A549 (cell line): ENCODE data around the gene BCAS1. TPM values are rescaled to one million over a fixed set of nuclear protein-coding genes. Genes with fewer than 3 reads are reported as not detected.

Source experiments
- ATAC-seq, 2 experiments: fragments of 200-7000 bp in 1 of 2; fragments of >200 bp in 1 of 2; cut with Nextera tagmentation in 1 of 2; cut with Tn5 transposase in 1 of 2; 3 replicates each; pipeline versions ENCODE4 v1.8.0 to v1.9.1; 2018 to 2020; ENCODE audit warnings: mild to moderate bottlenecking in 1 of 2, moderate library complexity in 1 of 2
- CTCF ChIA-PET: fragments of 300-600 bp; sonication (Branson Sonifier 250); formaldehyde crosslinking; extraction: SDS; loops from one replicate; lab custom pipeline; 2021; ENCODE audit warnings: antibody characterized with exemption, inconsistent platforms; lab: Yijun Ruan, JAX
- POLR2A ChIA-PET: fragments of 350-600 bp; formaldehyde crosslinking; extraction: SDS; loops from one replicate; lab custom pipeline; 2021; ENCODE audit warnings: antibody characterized with exemption, inconsistent platforms; lab: Yijun Ruan, JAX
- DNase-seq, 2 experiments: peaks; one replicate each; pipeline versions ENCODE4 v3.0.0 to v3.0.0-alpha.2; 2011 to 2016; ENCODE audit warnings: low read depth in 1 of 2, low spot score in 1 of 2
- FAIRE-seq: peaks from 2 replicates; lab custom pipeline; 2011; peaks lifted over from hg19 to GRCh38; lab: Jason Lieb, UNC
- H3K27ac ChIP-seq, 2 experiments: fragments of >200 bp; sonication (Bioruptor Twin); formaldehyde crosslinking; 3 replicates each; pipeline ENCODE4 v1.5.1; 2016 to 2017
- H3K4me1 ChIP-seq: fragments of >200 bp; sonication (Bioruptor Twin); formaldehyde crosslinking; 3 replicates; pipeline ENCODE4 v1.6.1; 2016
- H3K4me2 ChIP-seq: fragments of >200 bp; sonication (Bioruptor Twin); formaldehyde crosslinking; 3 replicates; pipeline ENCODE4 v1.6.1; 2016
- H3K4me3 ChIP-seq: fragments of >200 bp; sonication (Bioruptor Twin); formaldehyde crosslinking; 3 replicates; pipeline ENCODE4 v1.5.1; 2016
- H3K9me3 ChIP-seq: fragments of >200 bp; sonication (Bioruptor Twin); formaldehyde crosslinking; 3 replicates; pipeline ENCODE4 v1.6.1; 2016
- EHF ChIP-seq: fragments of 250-450 bp; sonication (Bioruptor Pico); IDR thresholded peaks from 2 replicates; pipeline ENCODE4 v1.5.0; 2020; ENCODE audit warnings: mild to moderate bottlenecking
- FOSL2 ChIP-seq, 2 experiments: fragments of 450-650 bp in 1 of 2; fragments of >200 bp in 1 of 2; sonication (Bioruptor Twin) in 1 of 2; formaldehyde crosslinking; IDR thresholded peaks; 2 replicates each; pipeline versions ENCODE4 v1.5.0 to v1.6.1; 2016 to 2020; ENCODE audit warnings: mild to moderate bottlenecking in 1 of 2, moderate library complexity in 1 of 2
- FOXS1 ChIP-seq: fragments of 250-450 bp; sonication (Bioruptor Pico); IDR thresholded peaks from 2 replicates; pipeline ENCODE4 v1.5.0; 2020; ENCODE audit warnings: mild to moderate bottlenecking, moderate library complexity
- HOXA7 ChIP-seq: fragments of 250-450 bp; sonication (Bioruptor Pico); IDR thresholded peaks from 2 replicates; pipeline ENCODE4 v1.5.0; 2020; ENCODE audit warnings: mild to moderate bottlenecking, moderate library complexity
- HOXB13 ChIP-seq: fragments of 250-450 bp; sonication (Bioruptor Pico); IDR thresholded peaks from 2 replicates; pipeline ENCODE4 v1.5.0; 2020; ENCODE audit warnings: low read depth, mild to moderate bottlenecking, moderate library complexity
- HOXB5 ChIP-seq: fragments of 250-450 bp; sonication (Bioruptor Pico); IDR thresholded peaks from 2 replicates; pipeline ENCODE4 v1.5.0; 2020; ENCODE audit warnings: mild to moderate bottlenecking, moderate library complexity
- KDM1A ChIP-seq: fragments of 200-600 bp; sonication (generic); IDR thresholded peaks from 2 replicates; pipeline ENCODE4 v1.6.1; 2016; ENCODE audit warnings: low read depth, mild to moderate bottlenecking
- MAFK ChIP-seq: fragments of 450-650 bp; IDR thresholded peaks from 2 replicates; pipeline ENCODE4 v1.6.1; 2014; ENCODE audit not compliant: partially characterized antibody
- NFE2L2 ChIP-seq: fragments of 150-350 bp; conservative IDR thresholded peaks from 2 replicates; pipeline ENCODE4 v1.6.1; 2014; ENCODE audit warnings: low read length
- NPAS2 ChIP-seq: fragments of 250-450 bp; sonication (Bioruptor Pico); IDR thresholded peaks from 2 replicates; pipeline ENCODE4 v1.8.0; 2022; ENCODE audit warnings: mild to moderate bottlenecking, moderate library complexity, borderline replicate concordance
- NR3C1 ChIP-seq: fragments of >200 bp; sonication (Bioruptor Twin); formaldehyde crosslinking; IDR thresholded peaks from 3 replicates; pipeline ENCODE4 v1.6.1; 2017
- RARB ChIP-seq: fragments of 250-450 bp; sonication (Bioruptor Pico); IDR thresholded peaks from 2 replicates; pipeline ENCODE4 v1.8.0; 2021; ENCODE audit warnings: mild to moderate bottlenecking, moderate library complexity
- WGBS: methylation state at CpG from one replicate; pipeline ENCODE4 v1.1.6; 2017; ENCODE audit errors: missing lambda C conversion rate; 5-methylcytosine and 5-hydroxymethylcytosine counted together
- polyA minus RNA-seq: library from RNA; depleted of rRNA, polyadenylated mRNA; stranded (reverse); fragments of >200 nt; gene quantifications from 2 replicates; pipeline ENCODE4 v1.2.3, GENCODE V29; 2011; rRNA and poly(A)+ RNA removed
- polyA plus RNA-seq, 4 experiments: library from polyadenylated mRNA; depleted of rRNA in 3 of 4; stranded (reverse); fragments of >200 nt; fragmentation: RNase III in 1 of 4; extraction: RNeasy Plus Mini Kit Qiagen cat#74134 plus additional on column Dnase treatment in 1 of 4; gene quantifications; 2 replicates in 3 of 4; 3 replicates in 1 of 4; pipeline ENCODE4 v1.2.3, GENCODE V29; 2011 to 2017
- TF ChIP-seq, protein P1 (sequence below): fragments of 150-350 bp; IDR thresholded peaks from 2 replicates; pipeline ENCODE4 v1.6.1; 2014; ENCODE audit warnings: low read depth, mild to moderate bottlenecking, low read length
- TF ChIP-seq, protein P2 (sequence below): fragments of 250-450 bp; sonication (Bioruptor Pico); IDR thresholded peaks from 2 replicates; pipeline ENCODE4 v1.5.0; 2021; ENCODE audit warnings: mild to moderate bottlenecking, moderate library complexity, borderline replicate concordance

The BCAS1 gene, protein sequence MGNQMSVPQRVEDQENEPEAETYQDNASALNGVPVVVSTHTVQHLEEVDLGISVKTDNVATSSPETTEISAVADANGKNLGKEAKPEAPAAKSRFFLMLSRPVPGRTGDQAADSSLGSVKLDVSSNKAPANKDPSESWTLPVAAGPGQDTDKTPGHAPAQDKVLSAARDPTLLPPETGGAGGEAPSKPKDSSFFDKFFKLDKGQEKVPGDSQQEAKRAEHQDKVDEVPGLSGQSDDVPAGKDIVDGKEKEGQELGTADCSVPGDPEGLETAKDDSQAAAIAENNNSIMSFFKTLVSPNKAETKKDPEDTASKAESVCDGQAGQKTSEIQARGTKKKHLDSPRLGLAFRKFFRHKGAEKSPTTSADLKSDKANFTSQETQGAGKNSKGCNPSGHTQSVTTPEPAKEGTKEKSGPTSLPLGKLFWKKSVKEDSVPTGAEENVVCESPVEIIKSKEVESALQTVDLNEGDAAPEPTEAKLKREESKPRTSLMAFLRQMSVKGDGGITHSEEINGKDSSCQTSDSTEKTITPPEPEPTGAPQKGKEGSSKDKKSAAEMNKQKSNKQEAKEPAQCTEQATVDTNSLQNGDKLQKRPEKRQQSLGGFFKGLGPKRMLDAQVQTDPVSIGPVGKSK
- 3.9 and 7.9 TPM in 2 replicates for polyA plus RNA-seq (2011; rRNA removed)
- polyA plus RNA-seq (2012; cell fraction: cytosol; rRNA removed) = 0.96 and 0.98 TPM in 2 replicates
- polyA plus RNA-seq (2012; cell fraction: nucleus; rRNA removed) = 0.73 and 1.2 TPM in 2 replicates
- 1.2 to 1.4 TPM (median 1.3 TPM) in 3 replicates for polyA plus RNA-seq (2017; fragmentation: RNase III; extraction: RNeasy Plus Mini Kit Qiagen cat#74134 plus additional on column Dnase treatment)
- polyA minus RNA-seq = 3.2 and 3.6 TPM in 2 replicates

DNA sequence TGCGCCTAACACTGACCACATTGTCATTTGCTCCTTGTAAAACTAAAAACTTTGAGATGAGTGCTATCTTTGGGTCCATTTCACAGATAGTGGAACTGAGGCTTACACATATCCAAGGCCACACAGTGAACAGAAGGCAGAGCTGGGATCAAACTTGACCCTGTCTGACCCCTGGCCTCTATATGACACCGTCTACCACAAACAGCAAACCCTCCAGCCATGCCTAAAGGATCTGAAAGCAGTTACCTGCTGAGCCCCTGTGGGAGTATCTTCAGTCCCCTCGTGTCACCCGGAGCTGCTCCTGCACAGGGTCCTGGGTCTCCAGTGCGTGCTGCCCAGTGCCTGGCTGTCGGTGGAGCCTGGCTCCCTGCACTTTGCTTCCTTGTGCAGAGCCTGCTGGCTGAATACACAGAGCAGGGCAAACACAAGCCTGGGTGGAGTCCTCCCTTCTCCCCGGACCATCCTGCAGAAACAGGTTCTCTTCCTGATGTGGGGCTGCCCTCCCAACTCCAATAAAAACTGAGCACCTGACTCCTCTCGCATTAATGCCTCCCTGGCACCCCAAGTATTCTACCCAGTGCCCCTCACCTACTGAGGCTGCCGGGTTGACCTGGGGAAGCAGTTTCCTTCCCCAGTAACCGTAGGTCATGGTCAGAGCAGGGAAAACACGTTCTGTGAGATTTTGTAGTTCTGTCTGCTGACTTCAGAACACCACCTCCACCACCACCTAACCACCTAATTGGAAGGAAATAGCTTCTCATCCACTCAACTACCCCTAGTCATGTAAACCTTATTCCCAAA, at the start of gene BCAS1:
BCAS1 (minus strand) TSS at position 408 of the 801 bp plus-strand sequence. CDS start 11,876 bp downstream, outside the sequence.
- POLR2A ChIA-PET = no interaction called here
- 38% methylated on average over 9 of the region's 11 CpGs for WGBS
- peak in 1 of 2 experiments; percentile 57; a peak in 3 of 6 replicates for ATAC-seq

DNA sequence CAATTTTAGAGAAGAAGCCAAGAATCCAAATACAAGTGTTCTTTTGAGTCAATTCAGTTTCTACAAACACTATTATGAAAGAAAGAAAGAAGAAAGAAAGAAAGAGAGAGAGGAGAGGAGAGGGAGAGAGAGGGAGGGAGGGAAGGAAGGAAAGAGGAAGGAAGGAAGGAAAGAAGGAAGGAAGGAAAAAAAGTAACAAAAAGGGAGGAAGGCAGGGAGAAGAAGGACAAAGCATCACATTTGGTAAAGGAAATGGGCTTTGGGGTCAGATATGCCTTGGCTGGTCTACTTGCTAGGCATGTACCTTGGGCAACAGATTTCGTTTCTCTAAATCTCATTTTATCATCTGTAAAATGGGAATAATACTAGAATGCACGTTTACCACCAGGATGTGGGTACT, 49.4 kb upstream of the BCAS1 start:
- TF ChIP-seq FOSL2 (IDR thresholded peaks at IDR 0.05) = no peak
- no peak for TF ChIP-seq FOSL2 (CRISPR knock-in tag; IDR thresholded peaks at IDR 0.05)
- TF ChIP-seq RARB (CRISPR knock-in tag) = no peak
- no peak for TF ChIP-seq HOXA7 (CRISPR knock-in tag)
- TF ChIP-seq, protein P1, sequence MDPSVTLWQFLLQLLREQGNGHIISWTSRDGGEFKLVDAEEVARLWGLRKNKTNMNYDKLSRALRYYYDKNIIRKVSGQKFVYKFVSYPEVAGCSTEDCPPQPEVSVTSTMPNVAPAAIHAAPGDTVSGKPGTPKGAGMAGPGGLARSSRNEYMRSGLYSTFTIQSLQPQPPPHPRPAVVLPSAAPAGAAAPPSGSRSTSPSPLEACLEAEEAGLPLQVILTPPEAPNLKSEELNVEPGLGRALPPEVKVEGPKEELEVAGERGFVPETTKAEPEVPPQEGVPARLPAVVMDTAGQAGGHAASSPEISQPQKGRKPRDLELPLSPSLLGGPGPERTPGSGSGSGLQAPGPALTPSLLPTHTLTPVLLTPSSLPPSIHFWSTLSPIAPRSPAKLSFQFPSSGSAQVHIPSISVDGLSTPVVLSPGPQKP = no peak
- TF ChIP-seq MAFK = no peak
- DNase-seq = no peak
- no peak for ATAC-seq
- Histone ChIP-seq H3K4me3 (no peak overlapping the region), H3K9me3 (peaks cover 5% of the 10 kb centered on the region; the same call in 1 of the 3 replicates), H3K4me2 (no peak overlapping the region), H3K4me1 (peaks cover 89% of the 10 kb centered on the region), H3K27ac (peak overlapping the region; percentile 94 to 98)
- WGBS = 83% methylated on average over 2 of the region's 2 CpGs
- POLR2A ChIA-PET = no interaction called here
- CTCF ChIA-PET = interaction anchor here (1.3 kb wide), 1 partner anchor 11 kb away, joined by 5 read pairs; no protein-coding TSS in a partner anchor
- FAIRE-seq = no peak

More for the DNA sequence above, at the start of gene BCAS1:
- no peak within 1 kb of the TSS for H3K4me3 ChIP-seq
- DNase-seq (peak in 1 of 2 experiments; percentile 52), FAIRE-seq (no peak)
- H3K9me3 ChIP-seq = no peaks in the 10 kb centered on the region
- peaks cover 51% of the 10 kb centered on the region for H3K4me1 ChIP-seq
- CTCF ChIA-PET = interaction anchor here (0.5 to 1.6 kb wide), 7 partner anchors 8 to 658 kb away, joined by 3 to 5 read pairs (median 4); no protein-coding TSS in a partner anchor
- H3K4me2 ChIP-seq = peak within 1 kb of the TSS; percentile 66
- TF ChIP-seq KDM1A = peak; percentile 84; the same call in 1 of the 2 replicates
- no peak for TF ChIP-seq NPAS2
- H3K27ac ChIP-seq = peak within 1 kb of the TSS; percentile 74 to 86; a peak in 5 of 6 replicates

DNA sequence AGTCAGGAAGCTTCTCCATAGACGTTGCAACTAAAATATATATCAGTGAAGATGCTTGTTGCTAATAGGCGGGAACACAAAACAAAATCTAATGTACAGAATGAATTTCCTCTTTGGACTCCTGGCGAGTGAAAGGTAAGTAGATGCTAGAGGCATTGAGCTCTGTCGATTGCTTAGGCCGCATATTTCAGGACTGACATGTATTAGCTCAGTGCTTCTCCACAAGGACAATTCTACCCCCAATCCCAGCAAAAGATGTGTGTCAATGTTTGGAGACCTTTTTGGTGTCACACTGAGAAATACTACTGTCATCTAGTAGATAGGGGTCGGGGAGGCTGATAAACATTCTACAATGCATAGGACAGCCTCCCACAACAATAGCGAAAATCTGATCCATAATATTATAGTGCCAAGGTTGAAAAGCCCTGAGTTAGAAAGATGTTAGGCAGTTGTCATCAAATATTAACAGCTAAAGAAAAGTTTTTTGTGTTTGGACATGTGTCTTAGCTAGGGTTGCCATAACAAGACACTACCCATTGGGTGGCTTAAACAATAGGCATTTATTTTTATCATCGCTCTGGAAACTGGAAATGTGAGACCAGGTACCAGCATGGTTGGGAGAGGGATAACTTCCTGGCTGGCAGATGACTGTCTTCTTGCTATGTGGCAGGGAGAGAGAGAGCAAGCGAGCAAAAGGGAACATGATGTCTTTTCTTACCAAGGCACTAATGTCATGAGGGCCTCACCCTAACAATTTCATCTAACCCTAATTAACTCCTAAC, 48.0 kb upstream of the BCAS1 start:
- WGBS = 67% methylated on average over 9 of the region's 9 CpGs
- no peak for FAIRE-seq
- DNase-seq = peak in 1 of 2 experiments; percentile 57
- ATAC-seq = no peak
- ChIA-PET CTCF (interaction anchor here (0.6 to 4.1 kb wide), 6 partner anchors 12 to 528 kb away, joined by 3 to 29 read pairs (median 4); no protein-coding TSS in a partner anchor), POLR2A (no interaction called here)
- H3K4me3 ChIP-seq = no peak overlapping the region
- peaks cover 93% of the 10 kb centered on the region for H3K4me1 ChIP-seq
- peak overlapping the region; percentile 94 to 98 for H3K27ac ChIP-seq
- TF ChIP-seq NFE2L2 (no peak), HOXB5 (CRISPR knock-in tag) (peak; percentile 21; the same call in 1 of the 2 replicates), EHF (CRISPR knock-in tag) (0 out of 2 replicates have a peak, but pooled peaks have one; percentile 39), NR3C1 (no peak), FOXS1 (CRISPR knock-in tag) (0 out of 2 replicates have a peak, but pooled peaks have one; percentile 30), HOXB13 (peak; percentile 52), NPAS2 (no peak), MAFK (no peak)
- TF ChIP-seq, protein P2, sequence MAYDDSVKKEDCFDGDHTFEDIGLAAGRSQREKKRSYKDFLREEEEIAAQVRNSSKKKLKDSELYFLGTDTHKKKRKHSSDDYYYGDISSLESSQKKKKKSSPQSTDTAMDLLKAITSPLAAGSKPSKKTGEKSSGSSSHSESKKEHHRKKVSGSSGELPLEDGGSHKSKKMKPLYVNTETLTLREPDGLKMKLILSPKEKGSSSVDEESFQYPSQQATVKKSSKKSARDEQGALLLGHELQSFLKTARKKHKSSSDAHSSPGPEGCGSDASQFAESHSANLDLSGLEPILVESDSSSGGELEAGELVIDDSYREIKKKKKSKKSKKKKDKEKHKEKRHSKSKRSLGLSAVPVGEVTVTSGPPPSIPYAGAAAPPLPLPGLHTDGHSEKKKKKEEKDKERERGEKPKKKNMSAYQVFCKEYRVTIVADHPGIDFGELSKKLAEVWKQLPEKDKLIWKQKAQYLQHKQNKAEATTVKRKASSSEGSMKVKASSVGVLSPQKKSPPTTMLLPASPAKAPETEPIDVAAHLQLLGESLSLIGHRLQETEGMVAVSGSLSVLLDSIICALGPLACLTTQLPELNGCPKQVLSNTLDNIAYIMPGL (CRISPR knock-in tag) = no peak
- no peak overlapping the region for H3K4me2 ChIP-seq
- peaks cover 5% of the 10 kb centered on the region; the same call in 1 of the 3 replicates for H3K9me3 ChIP-seq
